H1 (cell line): ENCODE data around the gene SMIM1. TPM values are rescaled to one million over a fixed set of nuclear protein-coding genes. Genes with fewer than 3 reads are reported as not detected.

Experiments used
- CHD7 ChIP-seq: fragments of 300-600 bp; sonication (generic); IDR thresholded peaks from 2 replicates; pipeline ENCODE4 v1.7.1; 2012; ENCODE audit warnings: low read length, moderate library complexity, mild to moderate bottlenecking, inconsistent platforms; ENCODE audit not compliant: insufficient replicate concordance
- HDAC6 ChIP-seq: IDR thresholded peaks from one replicate; pipeline ENCODE4 v1.7.1; 2012; ENCODE audit warnings: low read depth, mild to moderate bottlenecking, inconsistent platforms, low read length, moderate library complexity
- JUN ChIP-seq: IDR thresholded peaks from 2 replicates; pipeline ENCODE4 v1.6.1; 2011; ENCODE audit warnings: low read depth, mild to moderate bottlenecking, improper control_type of control experiment, low read length
- PHF8 ChIP-seq: fragments of 200-600 bp; sonication (generic); conservative IDR thresholded peaks from 2 replicates; pipeline ENCODE4 v1.7.1; 2012; ENCODE audit warnings: low read depth, mild to moderate bottlenecking, inconsistent platforms, low read length, moderate library complexity
- RFX5 ChIP-seq: IDR thresholded peaks from 2 replicates; pipeline ENCODE4 v1.6.1; 2011; ENCODE audit warnings: low read depth, low read length, improper control_type of control experiment, borderline replicate concordance
- SRF ChIP-seq: IDR thresholded peaks from 2 replicates; pipeline ENCODE4 v1.6.1; 2011; ENCODE audit warnings: mild to moderate bottlenecking, low read depth, low read length, moderate library complexity
- TEAD4 ChIP-seq: IDR thresholded peaks from 2 replicates; pipeline ENCODE4 v1.6.1; 2012; ENCODE audit warnings: low read depth, low read length, inconsistent platforms, mixed read lengths
- USF2 ChIP-seq: IDR thresholded peaks from 2 replicates; pipeline ENCODE4 v1.6.1; 2011; ENCODE audit warnings: low read length, improper control_type of control experiment
- polyA plus RNA-seq, 7 experiments: library from polyadenylated mRNA; depleted of rRNA in 3 of 7; stranded (reverse) in 5 of 7; unstranded in 2 of 7; fragments of >200 nt in 5 of 7; fragments of 200-250 nt in 2 of 7; gene quantifications; 1 replicate in 5 of 7; 2 replicates in 1 of 7; 4 replicates in 1 of 7; pipeline versions ENCODE4 v1.2.1 to v1.2.3, GENCODE V29; 2011 to 2013; ENCODE audit warnings: missing spikeins in 2 of 7, mixed read lengths in 2 of 7
- total RNA-seq: library from RNA; stranded (reverse); fragmentation: NEBNext Ultra II Directional; extraction: Animal tissue kit (Norgen Biotek cat#: 25700); gene quantifications from 2 replicates; pipeline ENCODE4 v1.2.1, GENCODE V29; 2021

Gene SMIM1
- total and polyA plus RNA-seq, 2 of the 8 experiments (the other 6 are each of a cell fraction or from before 2014, with no cell fraction given): 7.7 to 9.7 TPM

- TF ChIP-seq USF2 (no peak), JUN (no peak), TEAD4 (no peak), CHD7 (no peak), SRF (no peak), RFX5 (no peak), PHF8 (no peak), HDAC6 (no peak)
Measured at GRCh38 chr1:3732434-3733093, 40.0 kb upstream of the SMIM1 start (continued).
